Measurements from ENCODE around the gene ACSF2. TPM values are rescaled to one million over a fixed set of nuclear protein-coding genes. Genes with fewer than 3 reads are reported as not detected.

ACSF2 gene
- polyA plus RNA-seq, 1 of the 3 experiments (the other 2 are of a cell fraction), result 46.6 TPM

DNA sequence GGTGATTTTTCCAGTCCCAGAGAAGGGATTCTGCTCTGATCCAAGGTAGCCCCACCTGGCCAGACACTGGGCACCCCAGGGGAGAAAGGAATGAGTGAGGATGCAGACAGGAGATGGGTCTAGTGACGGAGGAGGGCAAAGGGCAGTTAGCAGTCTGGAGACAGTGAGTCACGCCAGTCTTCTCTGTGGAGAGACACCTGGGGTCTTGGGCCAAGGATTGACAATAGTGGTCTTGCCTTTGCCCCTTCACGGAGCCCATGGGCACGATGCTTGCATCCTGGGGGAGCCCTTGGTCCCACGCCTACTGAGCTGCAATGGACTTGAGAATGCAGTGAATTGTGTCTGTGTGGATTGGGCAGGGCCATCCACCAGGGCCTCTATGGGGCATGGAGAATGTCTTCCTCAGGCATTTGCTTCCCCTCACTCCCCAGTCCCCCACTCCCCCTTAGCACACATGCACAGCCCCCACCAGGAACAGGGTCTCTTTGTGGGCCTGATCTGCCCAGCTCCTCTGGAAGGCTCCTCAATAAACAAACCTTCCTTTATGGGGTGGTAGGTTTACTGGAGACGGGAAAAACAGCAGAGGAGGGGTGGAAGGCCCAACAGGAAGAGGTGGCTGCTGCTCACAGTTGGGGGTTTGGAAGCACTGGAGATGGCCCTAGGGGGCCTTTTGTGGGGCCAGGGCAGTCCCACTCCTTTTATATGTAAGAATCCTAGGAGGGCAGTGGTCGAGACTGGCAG lies 41.3 kb downstream of the ACSF2 start:
- CTCF ChIA-PET, result interaction anchor here (1.1 to 5.2 kb wide), 8 partner anchors 8 to 84 kb away, joined by 3 to 53 read pairs (median 4); partner anchors contain the start of genes LRRC59 and RSAD1

DNA sequence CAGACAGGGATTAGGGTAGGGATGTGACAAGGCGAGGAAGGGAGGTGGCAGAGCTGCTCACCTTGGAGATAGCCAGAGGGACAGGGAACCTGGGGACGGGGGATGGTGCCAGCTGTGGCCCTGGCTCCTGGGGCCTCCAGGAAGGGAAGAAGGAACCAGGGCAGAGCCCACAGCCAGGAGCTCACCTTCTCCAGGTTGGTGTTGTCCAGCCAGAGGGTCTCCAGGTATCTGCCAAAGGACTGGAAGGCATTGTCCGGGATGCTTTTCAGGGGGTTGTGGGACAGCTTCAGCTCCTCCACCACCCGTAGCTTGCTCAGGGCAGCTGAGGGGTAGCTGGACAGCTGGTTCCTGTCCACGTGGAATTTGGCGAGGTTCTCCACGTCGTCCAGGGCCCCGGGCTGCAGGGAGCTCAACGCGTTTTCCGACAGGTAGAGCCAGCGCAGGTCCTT lies 41.9 kb downstream of the ACSF2 start:
- Histone ChIP-seq H3K4me3 (ENCODE audit: low read depth in 2 of 2, low read length in 1 of 2) (no peak overlapping the region), H3K27ac (ENCODE audit: low read depth in 2 of 2, low read length in 1 of 2) (no peak overlapping the region), H3K27me3 (ENCODE audit: insufficient read depth) (no peaks in the 10 kb centered on the region), H3K36me3 (replicated peaks in 1 of 2; ENCODE audit: control insufficient read depth in 1 of 2, insufficient read depth in 2 of 2, low read length in 1 of 2) (no peaks in the 10 kb centered on the region), H3K9me2 (no peaks in the 10 kb centered on the region), H3K9ac (no peak overlapping the region), H3K79me2 (ENCODE audit: insufficient read depth) (no peaks in the 10 kb centered on the region), H3K9me3 (no peaks in the 10 kb centered on the region), H4K20me1 (ENCODE audit: insufficient read depth) (no peaks in the 10 kb centered on the region; the same call in 1 of the 2 replicates), H3K4me2 (no peak overlapping the region), H2AFZ (ENCODE audit: low read depth) (no peak overlapping the region), H3K4me1 (ENCODE audit: control insufficient read depth in 1 of 2, insufficient read depth in 2 of 2, low read depth in 1 of 2, low read length in 1 of 2) (peaks cover 0 to 17% of the 10 kb centered on the region in 2 experiments; a peak in 1 of 4 replicates), H3F3A (replicated peaks; ENCODE audit: insufficient read depth) (no peaks in the 10 kb centered on the region)
- DNase-seq, result no peak
- CTCF ChIA-PET, result interaction anchor here (1.2 to 5.2 kb wide), 11 partner anchors 10 to 374 kb away, joined by 3 to 53 read pairs (median 5); partner anchors contain the start of genes LRRC59 and RSAD1
- POLR2A ChIA-PET, result no interaction called here
- WGBS (ENCODE audit: low lambda C conversion rate), result 74% methylated on average over 12 of the region's 13 CpGs
- TF ChIP-seq MEF2A (IDR thresholded peaks at IDR 0.05; ENCODE audit: borderline replicate concordance, low read depth), result no peak
- TF ChIP-seq TEAD4 (IDR thresholded peaks at IDR 0.05; ENCODE audit: borderline replicate concordance, insufficient read depth), result no peak
- TF ChIP-seq TAF1 (IDR thresholded peaks at IDR 0.05; ENCODE audit: borderline replicate concordance, low read depth, low read length), result no peak
- TF ChIP-seq TCF12 (IDR thresholded peaks at IDR 0.05), result no peak
- TF ChIP-seq RFX5 (IDR thresholded peaks at IDR 0.05; ENCODE audit: low read length), result no peak
- TF ChIP-seq, protein P1, sequence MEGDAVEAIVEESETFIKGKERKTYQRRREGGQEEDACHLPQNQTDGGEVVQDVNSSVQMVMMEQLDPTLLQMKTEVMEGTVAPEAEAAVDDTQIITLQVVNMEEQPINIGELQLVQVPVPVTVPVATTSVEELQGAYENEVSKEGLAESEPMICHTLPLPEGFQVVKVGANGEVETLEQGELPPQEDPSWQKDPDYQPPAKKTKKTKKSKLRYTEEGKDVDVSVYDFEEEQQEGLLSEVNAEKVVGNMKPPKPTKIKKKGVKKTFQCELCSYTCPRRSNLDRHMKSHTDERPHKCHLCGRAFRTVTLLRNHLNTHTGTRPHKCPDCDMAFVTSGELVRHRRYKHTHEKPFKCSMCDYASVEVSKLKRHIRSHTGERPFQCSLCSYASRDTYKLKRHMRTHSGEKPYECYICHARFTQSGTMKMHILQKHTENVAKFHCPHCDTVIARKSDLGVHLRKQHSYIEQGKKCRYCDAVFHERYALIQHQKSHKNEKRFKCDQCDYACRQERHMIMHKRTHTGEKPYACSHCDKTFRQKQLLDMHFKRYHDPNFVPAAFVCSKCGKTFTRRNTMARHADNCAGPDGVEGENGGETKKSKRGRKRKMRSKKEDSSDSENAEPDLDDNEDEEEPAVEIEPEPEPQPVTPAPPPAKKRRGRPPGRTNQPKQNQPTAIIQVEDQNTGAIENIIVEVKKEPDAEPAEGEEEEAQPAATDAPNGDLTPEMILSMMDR (IDR thresholded peaks at IDR 0.05), result no peak
- no peak for TF ChIP-seq NFIC (IDR thresholded peaks at IDR 0.05; ENCODE audit: borderline replicate concordance)
- no peak for TF ChIP-seq ELF1 (IDR thresholded peaks at IDR 0.05)
- no peak for TF ChIP-seq PBX3 (IDR thresholded peaks at IDR 0.05)
- no peak for TF ChIP-seq YY1 (IDR thresholded peaks at IDR 0.05; ENCODE audit: low read depth)
- no peak for TF ChIP-seq RXRA (IDR thresholded peaks at IDR 0.05; ENCODE audit: borderline replicate concordance, low read depth)
- TF ChIP-seq ZBTB33 (IDR thresholded peaks at IDR 0.05; ENCODE audit: borderline replicate concordance, low read depth), result no peak
- no peak for TF ChIP-seq RAD21 (IDR thresholded peaks at IDR 0.05; ENCODE audit: low read length)
- no peak for TF ChIP-seq FOSL2 (IDR thresholded peaks at IDR 0.05; ENCODE audit: borderline replicate concordance, low read depth)
- no peak for TF ChIP-seq MXI1 (IDR thresholded peaks at IDR 0.05; ENCODE audit: low read depth, low read length)

More for the DNA sequence above, 41.3 kb downstream of the ACSF2 start:
- H3K9ac ChIP-seq, result no peak overlapping the region
- H3K4me3 ChIP-seq (ENCODE audit: low read depth in 2 of 2, low read length in 1 of 2), result no peak overlapping the region
- no peaks in the 10 kb centered on the region for H3F3A ChIP-seq (replicated peaks; ENCODE audit: insufficient read depth)
- no peak overlapping the region for H3K4me2 ChIP-seq
- POLR2A ChIA-PET, result no interaction called here
- H3K4me1 ChIP-seq (ENCODE audit: control insufficient read depth in 1 of 2, insufficient read depth in 2 of 2, low read depth in 1 of 2, low read length in 1 of 2), result peaks cover 0 to 17% of the 10 kb centered on the region in 2 experiments; a peak in 1 of 4 replicates
- no peak for TF ChIP-seq SMC3 (IDR thresholded peaks at IDR 0.05; ENCODE audit: low read depth, low read length)
- no peak for TF ChIP-seq GATA2 (CRISPR knock-in tag; IDR thresholded peaks at IDR 0.05)
- TF ChIP-seq FOXM1 (IDR thresholded peaks at IDR 0.05; ENCODE audit: low read depth), result no peak
- no peak for TF ChIP-seq CHD2 (IDR thresholded peaks at IDR 0.05; ENCODE audit: low read length, partially characterized antibody)
- TF ChIP-seq RFX5 (IDR thresholded peaks at IDR 0.05; ENCODE audit: low read length), result no peak
- TF ChIP-seq RXRA (IDR thresholded peaks at IDR 0.05; ENCODE audit: borderline replicate concordance, low read depth), result no peak
- no peak for TF ChIP-seq FOSL2 (IDR thresholded peaks at IDR 0.05; ENCODE audit: borderline replicate concordance, low read depth)
- no peak for TF ChIP-seq TEAD4 (IDR thresholded peaks at IDR 0.05; ENCODE audit: borderline replicate concordance, insufficient read depth)
- no peak for TF ChIP-seq RAD21 (IDR thresholded peaks at IDR 0.05; ENCODE audit: low read length)
- TF ChIP-seq FOXJ3 (CRISPR knock-in tag; IDR thresholded peaks at IDR 0.05), result no peak
- no peak for TF ChIP-seq USF1 (IDR thresholded peaks at IDR 0.05; ENCODE audit: borderline replicate concordance, low read depth)
- no peak for TF ChIP-seq MXI1 (IDR thresholded peaks at IDR 0.05; ENCODE audit: low read depth, low read length)
- no peak for TF ChIP-seq RCOR1 (IDR thresholded peaks at IDR 0.05; ENCODE audit: low read length)
- TF ChIP-seq POLR2AphosphoS5 (IDR thresholded peaks at IDR 0.05; ENCODE audit: low read depth, low read length), result no peak
- H3K27ac ChIP-seq (ENCODE audit: low read depth in 2 of 2, low read length in 1 of 2), result no peak overlapping the region
- H2AFZ ChIP-seq (ENCODE audit: low read depth), result no peak overlapping the region
- no peaks in the 10 kb centered on the region for H3K9me2 ChIP-seq
- no peaks in the 10 kb centered on the region; the same call in 1 of the 2 replicates for H4K20me1 ChIP-seq (ENCODE audit: insufficient read depth)
- H3K9me3 ChIP-seq, result no peaks in the 10 kb centered on the region
- 85% methylated on average over 7 of the region's 7 CpGs for WGBS (ENCODE audit: low lambda C conversion rate)
- no peaks in the 10 kb centered on the region for H3K27me3 ChIP-seq (ENCODE audit: insufficient read depth)
- no peaks in the 10 kb centered on the region for H3K79me2 ChIP-seq (ENCODE audit: insufficient read depth)
- H3K36me3 ChIP-seq (replicated peaks in 1 of 2; ENCODE audit: control insufficient read depth in 1 of 2, insufficient read depth in 2 of 2, low read length in 1 of 2), result peaks cover 0 to 2% of the 10 kb centered on the region in 2 experiments
- DNase-seq, result no peak

All from SK-N-SH (cell line).